Heart left ventricle (tissue), 16 donors: ENCODE measurements around the gene POP5. TPM values are rescaled to one million over a fixed set of nuclear protein-coding genes. Genes with fewer than 3 reads are reported as not detected.

Experiments used
- ATAC-seq, 4 donors: fragments of 200-7000 bp; cut with Tn5 transposase; one replicate each; pipeline ENCODE4 v1.9.1; 2020 to 2022; ENCODE audit warnings: moderate library complexity in 4 of 4, mild to moderate bottlenecking in 3 of 4, moderate number of reproducible peaks in 1 of 4
- DNase-seq, 5 donors: peaks; one replicate each; pipeline ENCODE4 v3.0.0-alpha.2; 2020
- H3K27ac ChIP-seq, 12 donors: fragments of 200-600 bp; sonication (generic) in 4 of 12; one replicate each; pipeline versions ENCODE4 v1.5.0 to v1.8.0; 2016 to 2022; ENCODE audit warnings: mild to moderate bottlenecking in 2 of 12
- H3K27me3 ChIP-seq, 9 donors: fragments of 200-600 bp; sonication (generic) in 2 of 9; one replicate each; pipeline versions ENCODE4 v1.5.1 to v1.8.0; 2016 to 2022; ENCODE audit warnings: mild to moderate bottlenecking in 3 of 9
- H3K36me3 ChIP-seq, 9 donors: fragments of 200-600 bp; sonication (generic) in 2 of 9; one replicate each; pipeline versions ENCODE4 v1.5.0 to v1.8.0; 2018 to 2022; ENCODE audit warnings: mild to moderate bottlenecking in 2 of 9
- H3K4me1 ChIP-seq, 12 donors: fragments of 200-600 bp; sonication (generic) in 4 of 12; one replicate each; pipeline versions ENCODE4 v1.5.0 to v1.8.0; 2016 to 2022; ENCODE audit warnings: mild to moderate bottlenecking in 3 of 12
- H3K4me3 ChIP-seq, 12 donors: fragments of 200-600 bp; sonication (generic) in 4 of 12; one replicate each; pipeline versions ENCODE4 v1.5.0 to v1.8.0; 2017 to 2022; ENCODE audit warnings: mild to moderate bottlenecking in 9 of 12, moderate library complexity in 4 of 12
- H3K9me3 ChIP-seq, 12 donors: fragments of 200-600 bp; sonication (generic) in 4 of 12; one replicate each; pipeline versions ENCODE4 v1.5.0 to v1.8.0; 2016 to 2022; ENCODE audit warnings: mild to moderate bottlenecking in 1 of 12
- CTCF ChIP-seq, 12 donors: fragments of 200-600 bp; sonication (generic) in 4 of 12; IDR thresholded peaks; one replicate each; pipeline versions ENCODE4 v1.5.0 to v1.8.0; 2018 to 2022; ENCODE audit warnings: antibody characterized with exemption in 12 of 12, mild to moderate bottlenecking in 5 of 12
- POLR2A ChIP-seq, 2 donors: fragments of 450-650 bp; IDR thresholded peaks; one replicate each; pipeline ENCODE4 v1.6.1; 2017; ENCODE audit warnings: antibody characterized with exemption in 2 of 2, mild to moderate bottlenecking in 2 of 2, moderate library complexity in 2 of 2
- WGBS, 4 donors: extraction: QIAGEN DNeasy Blood & Tissue Kit in 2 of 4; methylation state at CpG; one replicate each; pipeline versions ENCODE4 v1.1.5 to v1.1.7; 2013 to 2018; 5-methylcytosine and 5-hydroxymethylcytosine counted together
- intact Hi-C, 10 donors: fragments of 100-400 bp; cut with DNase I; formaldehyde crosslinking; loops; one replicate each; pipeline versions ENCODE4 v1.11.1 to v1.14.2; 2022
- polyA plus RNA-seq, 2 donors: library from polyadenylated mRNA; stranded (reverse); fragments of 200-250 nt; gene quantifications; one replicate each; pipeline ENCODE4 v1.2.3, GENCODE V29; 2013
- total RNA-seq, 9 donors: library from RNA; depleted of rRNA in 2 of 9; stranded (reverse); fragments of >200 nt in 2 of 9; fragmentation: NEBNext Ultra II Directional in 3 of 9; extraction: Animal tissue kit (Norgen Biotek cat#: 25700) in 3 of 9; gene quantifications; one replicate each; pipeline versions ENCODE4 v1.1.0 to v1.2.4, GENCODE V29; 2016 to 2023
- donor health status: ischemic (EF 13 %, LVEDD 7.1; RV severe dilation, severe dysfunction).
- donor health status: healthy with polysubstance abuse.
- donor health status: DM: no; HTN: yes; CAD: no.
- donor health status: DM: no; HTN: no; CAD: no.
- donor health status: ischemic (EF 25% LVEDD 6.9; RV normal size, moderate dysfunction).
- donor health status: ischemic (EF 25% LVEDD 5.7; RV mildly dilated, moderate dysfunction).
- donor health status: healthy.
- donor health status: DM: yes; HTN: yes; CAD: no.
- donor health status: ischemic (EF 35%, LVEDD 5.7; RV mildly dilated, moderate dysfunction).
- donor health status: nonischemic (EF 11% LVEDD 7.7; RV severe dilation, severe dysfunction).
- donor health status: DM: yes; HTN: yes; CAD: no.
- donor health status: PGD.
- donor health status: ischemic (EF 29% LVEDD 5.4; RV normal size, mild dysfunction).
- donor health status: nonischemic (EF 23%, LVEDD 6.1; RV moderate dilation, normal function).

The POP5 gene
- total and polyA plus RNA-seq, 11 donors: 20.6 to 55.8 (median 36.3) TPM

DNA sequence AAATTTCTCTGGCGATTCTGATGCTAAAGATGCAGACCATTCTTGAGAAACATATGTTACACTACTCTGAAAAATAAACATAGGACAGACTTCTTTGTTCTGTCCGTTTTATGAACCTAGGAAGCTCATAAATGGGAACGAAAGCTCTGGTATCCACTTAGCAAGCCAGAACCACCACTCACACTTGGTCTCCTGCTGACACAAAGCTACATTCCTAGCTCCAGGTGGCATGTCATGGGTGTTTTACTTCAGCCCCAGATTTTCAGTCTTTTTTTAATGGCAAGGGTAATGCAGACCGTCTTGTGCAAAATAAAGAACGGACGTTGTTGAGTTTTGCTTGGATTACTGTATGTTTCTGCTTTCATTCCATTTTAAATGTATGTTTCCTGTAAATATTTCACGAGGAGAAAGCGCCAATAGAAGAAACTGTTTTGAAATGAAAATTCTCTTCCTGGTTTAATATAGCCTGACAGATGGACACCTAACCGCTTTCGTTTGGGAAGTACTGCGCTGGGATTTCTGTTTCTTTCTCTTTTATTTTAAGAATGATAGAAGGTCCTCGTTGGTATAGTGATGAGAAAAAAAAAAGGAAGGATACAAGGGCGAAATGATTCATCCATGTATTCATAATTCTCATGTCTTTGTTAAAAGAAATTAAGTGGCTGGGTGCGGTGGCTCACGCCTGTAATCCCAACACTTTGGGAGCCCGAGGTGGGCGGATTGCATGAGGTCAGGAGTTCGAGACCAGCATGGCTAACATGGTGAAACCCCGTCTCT is 51.4 kb downstream of the POP5 start:
- ATAC-seq: peak in 2 of 4 donors; percentile 21 to 25
- intact Hi-C loops: loop anchor here in 2 of 10 donors (5.0 to 10.0 kb wide), 2 partner anchors 33 to 45 kb away; partner anchors contain the start of gene DYNLL1 (in 1 of the 2)
- H3K4me3 ChIP-seq: peak overlapping the region; percentile 50 to 96 (median 71)
- 51 to 57% (median 57%) methylated on average over 19 of the region's 19 CpGs for WGBS, 4 donors
- no peaks in the 10 kb centered on the region for H3K27me3 ChIP-seq
- DNase-seq: no peak
- peaks cover 0 to 8% (median 0%) of the 10 kb centered on the region in 9 donors for H3K36me3 ChIP-seq
- TF ChIP-seq POLR2A (IDR thresholded peaks at IDR 0.05): no peak
- peak overlapping the region; percentile 77 to 97 (median 92) for H3K27ac ChIP-seq
- H3K4me1 ChIP-seq: peaks cover 0 to 18% (median 5%) of the 10 kb centered on the region in 12 donors
- no peaks in the 10 kb centered on the region for H3K9me3 ChIP-seq

- H3K27me3 ChIP-seq: no peaks in the 10 kb centered on the region
- H3K27ac ChIP-seq: peak within 1 kb of the TSS; percentile 77 to 97 (median 92)
- peak within 1 kb of the TSS; percentile 50 to 96 (median 71) for H3K4me3 ChIP-seq
- no peaks in the 10 kb centered on the region for H3K9me3 ChIP-seq
- WGBS, 4 donors: 0% methylated on average over 24 to 38 of the region's 38 CpGs
- DNase-seq (peak; percentile 90 to 94 (median 93)), ATAC-seq (peak; percentile 91 to 98 (median 96))
- intact Hi-C loops: loop anchor here in 1 of 10 donors (10.0 kb wide), 1 partner anchor 46 kb away; no protein-coding TSS in a partner anchor
- peaks cover 0 to 18% (median 5%) of the 10 kb centered on the region in 12 donors for H3K4me1 ChIP-seq
- H3K36me3 ChIP-seq: peaks cover 0 to 8% (median 0%) of the 10 kb centered on the region in 9 donors
- TF ChIP-seq POLR2A (IDR thresholded peaks at IDR 0.05) (peak in 1 of 2 donors; percentile 40), CTCF (IDR thresholded peaks at IDR 0.05) (no peak)
Observed at GRCh38 chr12:120528861-120529525, 52.2 kb downstream of the POP5 start, which contains the start of gene COQ5. Gene COQ5, minus strand, starts transcription at chr12:120529158. Its CDS starts 17 bp downstream, at chr12:120529141.

Other genes with a start within 250 kb of the POP5 start
- gene MSI1, start 212.2 kb downstream of the POP5 start, total RNA-seq: 1 to 10 TPM; 3.5 to 8.7 (median 5.6) TPM
- gene MSI1, start 212.2 kb downstream of the POP5 start, polyA plus RNA-seq: 1 to 10 TPM; 2.1 to 2.4 TPM
- 100 to 1,000 TPM; 117 to 318 (median 172) TPM for gene COX6A1, start 143.3 kb downstream of the POP5 start, total RNA-seq
- gene COX6A1, start 143.3 kb downstream of the POP5 start, polyA plus RNA-seq: 100 to 1,000 TPM; 531 to 708 TPM
- gene TRIAP1, start 135.0 kb downstream of the POP5 start, total RNA-seq: 10 to 100 TPM in 8 of 9 donors, 1 to 10 TPM in 1; 6.4 to 17.6 (median 14.9) TPM
- gene TRIAP1, start 135.0 kb downstream of the POP5 start, polyA plus RNA-seq: 10 to 100 TPM; 18.0 to 34.9 TPM
- gene GATC, start 135.0 kb downstream of the POP5 start, total RNA-seq: 10 to 100 TPM in 7 of 9 donors, 1 to 10 TPM in 2; 8.5 to 18.0 (median 11.8) TPM
- 10 to 100 TPM in 1 of 2 donors, 1 to 10 TPM in 1; 5.4 to 11.5 TPM for gene GATC, start 135.0 kb downstream of the POP5 start, polyA plus RNA-seq
- 10 to 100 TPM; 14.8 to 67.1 (median 33.7) TPM for gene SRSF9, start 111.7 kb downstream of the POP5 start, total RNA-seq
- gene SRSF9, start 111.7 kb downstream of the POP5 start, polyA plus RNA-seq: 10 to 100 TPM; 27.2 to 39.1 TPM
- 100 to 1,000 TPM in 8 of 9 donors, 10 to 100 TPM in 1; 92.2 to 269 (median 120) TPM for gene DYNLL1, start 85.3 kb downstream of the POP5 start, total RNA-seq
- gene DYNLL1, start 85.3 kb downstream of the POP5 start, polyA plus RNA-seq: 100 to 1,000 TPM; 164 to 320 TPM
- gene COQ5, start 52.2 kb downstream of the POP5 start, total RNA-seq: 10 to 100 TPM; 27.9 to 46.5 (median 36.7) TPM
- 10 to 100 TPM; 29.2 to 48.9 TPM for gene COQ5, start 52.2 kb downstream of the POP5 start, polyA plus RNA-seq
- gene RNF10, start 47.0 kb downstream of the POP5 start, total RNA-seq: 100 to 1,000 TPM; 165 to 363 (median 278) TPM
- 100 to 1,000 TPM; 247 to 490 TPM for gene RNF10, start 47.0 kb downstream of the POP5 start, polyA plus RNA-seq
- 1 to 10 TPM; 2.4 to 9.1 (median 3.8) TPM for gene CABP1, start 59.2 kb upstream of the POP5 start, total RNA-seq
- gene CABP1, start 59.2 kb upstream of the POP5 start, polyA plus RNA-seq: 1 to 10 TPM; 2.9 to 9.9 TPM
- 100 to 1,000 TPM in 7 of 9 donors, 10 to 100 TPM in 2; 91.0 to 150 (median 117) TPM for gene MLEC, start 105.7 kb upstream of the POP5 start, total RNA-seq
- gene MLEC, start 105.7 kb upstream of the POP5 start, polyA plus RNA-seq: 100 to 1,000 TPM in 1 of 2 donors, 10 to 100 TPM in 1; 39.2 to 111 TPM
- 10 to 100 TPM in 6 of 9 donors, 1 to 10 TPM in 3; 9.1 to 12.6 (median 10.7) TPM for gene UNC119B, start 129.1 kb upstream of the POP5 start, total RNA-seq
- 10 to 100 TPM in 1 of 2 donors, 1 to 10 TPM in 1; 3.9 to 13.7 TPM for gene UNC119B, start 129.1 kb upstream of the POP5 start, polyA plus RNA-seq
- gene ACADS, start 144.4 kb upstream of the POP5 start, total RNA-seq: 100 to 1,000 TPM in 2 of 9 donors, 10 to 100 TPM in 7; 56.7 to 213 (median 78.8) TPM
- gene ACADS, start 144.4 kb upstream of the POP5 start, polyA plus RNA-seq: 10 to 100 TPM; 59.6 to 98.7 TPM